Activated naive CD8-positive, alpha-beta T cell treated with anti-CD3 and anti-CD28 coated beads for 36 hours (primary cell): ENCODE data around the gene ACTL10. TPM values are rescaled to one million over a fixed set of nuclear protein-coding genes. Genes with fewer than 3 reads are reported as not detected.
"Not testable (repeated sequence)": the region's sequence is repeated elsewhere in the genome, so short reads cannot be mapped to it uniquely, and the experiment has no call there.

Experiments used
- DNase-seq: peaks from one replicate; pipeline ENCODE4 v3.0.0; 2021
- H3K27ac Mint-ChIP-seq: one replicate; pipeline ENCODE4 v1.8.0; 2022; ENCODE audit warnings: mild to moderate bottlenecking, moderate library complexity, mixed read lengths
- H3K27me3 Mint-ChIP-seq: one replicate; pipeline ENCODE4 v1.8.0; 2022; ENCODE audit warnings: mild to moderate bottlenecking, mixed read lengths
- H3K36me3 Mint-ChIP-seq: one replicate; pipeline ENCODE4 v1.8.0; 2021; ENCODE audit warnings: mild to moderate bottlenecking, mixed read lengths
- H3K4me1 Mint-ChIP-seq: one replicate; pipeline ENCODE4 v1.8.0; 2021; ENCODE audit warnings: mixed read lengths
- H3K4me3 Mint-ChIP-seq: one replicate; pipeline ENCODE4 v1.8.0; 2022; ENCODE audit warnings: mild to moderate bottlenecking, moderate library complexity, mixed read lengths
- H3K9me3 Mint-ChIP-seq: one replicate; pipeline ENCODE4 v1.8.0; 2022; ENCODE audit warnings: mixed read lengths
- total RNA-seq, 2 experiments: library from RNA; stranded (reverse); gene quantifications; one replicate each; pipeline ENCODE4 v1.2.3, GENCODE V29; 2021

ACTL10 gene
- total RNA-seq, result 1 to 10 TPM; 4.1 TPM

DNA sequence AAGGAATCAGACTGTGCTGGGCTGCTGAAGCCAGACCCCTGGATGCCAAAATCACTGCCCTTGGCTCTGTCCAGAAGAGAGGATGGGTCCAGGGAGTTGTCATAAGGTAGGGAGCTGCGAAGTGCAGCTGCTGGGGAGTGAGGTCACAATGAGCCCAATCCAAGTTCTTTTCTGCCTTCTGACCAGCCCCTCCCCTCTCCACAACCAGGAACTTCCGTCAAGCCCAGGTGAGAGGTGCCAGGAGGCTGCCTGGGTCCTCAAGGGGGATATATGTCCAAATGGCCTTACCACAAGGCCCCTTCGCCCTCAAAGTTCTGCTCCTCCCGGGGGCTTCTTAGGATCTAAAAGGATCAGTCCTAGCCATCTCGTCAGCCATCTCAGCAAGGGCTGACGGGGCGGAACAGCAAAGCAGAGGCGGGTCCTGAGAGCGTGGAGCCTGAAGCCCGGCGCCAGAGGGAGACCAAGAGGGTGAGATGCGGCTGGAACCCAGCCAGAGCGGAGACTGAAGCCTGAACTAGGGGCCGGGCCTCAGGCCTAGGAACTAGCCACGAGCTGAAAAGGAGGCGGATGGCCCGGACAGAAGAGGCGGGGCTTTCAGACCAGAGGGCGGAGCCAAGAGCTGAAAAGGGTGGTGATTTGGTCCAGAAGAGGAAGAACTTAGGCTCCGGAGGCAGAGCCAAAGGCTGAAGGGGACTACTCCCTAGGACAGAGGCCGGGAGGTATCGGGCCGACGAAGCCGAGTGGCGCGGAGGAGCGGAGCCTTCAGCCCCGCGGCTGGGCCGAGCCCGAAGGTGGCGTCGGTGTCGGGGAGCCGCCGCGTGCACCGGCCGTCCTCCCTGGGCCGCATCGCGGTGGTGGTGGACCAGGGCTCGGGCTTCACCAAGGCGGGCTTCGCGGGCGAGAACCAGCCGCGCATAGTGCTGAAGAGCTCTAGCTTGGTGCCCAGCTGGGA, at the start of gene ACTL10:
ACTL10 (plus strand) TSS at position 651 of the 952 bp plus-strand sequence. CDS start 555 bp downstream, outside the sequence.
- Mint-ChIP-seq H3K27me3 (no peaks in the 10 kb centered on the region), H3K9me3 (no peaks in the 10 kb centered on the region), H3K36me3 (peaks cover 7% of the 10 kb centered on the region), H3K27ac (peak within 1 kb of the TSS; percentile 94), H3K4me1 (peaks cover 29% of the 10 kb centered on the region), H3K4me3 (peak within 1 kb of the TSS; percentile 92)
- DNase-seq, result peak; percentile 90

DNA sequence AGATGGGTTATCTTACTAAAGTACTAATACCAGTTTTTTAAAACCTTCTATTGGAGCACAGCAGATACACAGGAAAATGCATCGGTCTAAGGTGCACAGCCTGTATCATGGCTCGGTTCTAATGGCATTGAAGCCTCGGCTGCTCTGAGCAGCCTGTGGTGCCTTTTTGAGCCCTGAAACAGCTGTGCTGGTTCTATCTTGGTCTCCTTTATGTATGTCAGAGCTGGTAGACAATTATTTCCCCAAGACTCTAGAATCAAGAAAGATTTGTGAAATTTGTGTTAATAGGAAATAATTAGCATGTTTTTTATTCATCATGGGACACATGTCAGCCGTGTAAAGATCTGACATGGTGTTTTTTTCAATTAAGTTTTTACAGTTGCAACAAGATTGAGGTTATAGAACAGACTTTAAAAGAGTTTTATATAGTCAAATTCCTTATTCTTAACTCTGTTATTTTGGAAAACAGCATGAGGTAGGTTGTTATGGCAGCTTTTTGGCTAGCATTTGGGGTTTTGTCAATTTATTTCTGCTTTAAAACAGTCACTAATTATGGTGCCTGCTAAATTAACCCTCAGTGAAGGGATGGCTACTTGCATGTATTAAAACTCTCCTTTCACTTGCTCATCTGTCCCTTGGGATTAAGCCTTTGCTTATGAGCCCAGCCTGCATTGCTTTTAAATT, 44.9 kb upstream of the ACTL10 start:
- no peaks in the 10 kb centered on the region for H3K9me3 Mint-ChIP-seq
- no peak overlapping the region for H3K4me3 Mint-ChIP-seq
- peaks cover 12% of the 10 kb centered on the region for H3K36me3 Mint-ChIP-seq
- no peak overlapping the region for H3K27ac Mint-ChIP-seq
- DNase-seq, result no peak
- H3K4me1 Mint-ChIP-seq, result peaks cover 8% of the 10 kb centered on the region
- H3K27me3 Mint-ChIP-seq, result no peaks in the 10 kb centered on the region

DNA sequence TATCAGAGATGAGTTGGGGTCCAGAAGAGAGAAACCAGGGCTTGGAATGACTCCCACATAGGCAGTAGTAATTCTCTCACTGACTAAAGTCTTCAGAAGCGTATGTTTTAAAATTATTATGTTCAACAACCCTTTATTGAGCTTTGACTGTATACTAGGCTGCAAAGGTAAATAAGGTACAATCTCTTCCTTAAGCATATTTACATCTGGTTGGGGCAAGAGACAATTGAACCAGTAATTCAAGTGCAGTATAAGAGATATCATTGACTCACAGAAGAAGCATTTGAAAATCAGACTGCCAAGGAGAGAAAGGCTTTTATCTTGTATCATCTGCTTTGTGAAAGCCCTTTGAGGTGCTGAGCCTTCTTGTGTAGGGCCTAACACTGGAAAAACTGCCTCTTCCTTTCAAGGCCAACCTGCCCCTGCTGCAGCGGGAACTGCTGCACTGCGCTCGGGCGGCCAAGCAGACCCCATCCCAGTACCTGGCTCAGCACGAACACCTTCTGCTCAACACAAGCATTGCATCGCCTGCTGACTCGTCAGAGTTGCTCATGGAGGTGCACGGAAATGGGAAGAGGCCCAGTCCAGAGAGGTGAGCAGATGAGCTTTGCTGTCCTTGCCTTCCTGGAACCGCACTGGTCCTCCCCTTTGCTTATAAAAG, 43.9 kb upstream of the ACTL10 start:
- no peaks in the 10 kb centered on the region for H3K9me3 Mint-ChIP-seq
- DNase-seq, result no peak
- no peak overlapping the region for H3K4me3 Mint-ChIP-seq
- no peak overlapping the region for H3K27ac Mint-ChIP-seq
- H3K36me3 Mint-ChIP-seq, result peaks cover 12% of the 10 kb centered on the region
- H3K4me1 Mint-ChIP-seq, result peaks cover 6% of the 10 kb centered on the region
- no peaks in the 10 kb centered on the region for H3K27me3 Mint-ChIP-seq

DNA sequence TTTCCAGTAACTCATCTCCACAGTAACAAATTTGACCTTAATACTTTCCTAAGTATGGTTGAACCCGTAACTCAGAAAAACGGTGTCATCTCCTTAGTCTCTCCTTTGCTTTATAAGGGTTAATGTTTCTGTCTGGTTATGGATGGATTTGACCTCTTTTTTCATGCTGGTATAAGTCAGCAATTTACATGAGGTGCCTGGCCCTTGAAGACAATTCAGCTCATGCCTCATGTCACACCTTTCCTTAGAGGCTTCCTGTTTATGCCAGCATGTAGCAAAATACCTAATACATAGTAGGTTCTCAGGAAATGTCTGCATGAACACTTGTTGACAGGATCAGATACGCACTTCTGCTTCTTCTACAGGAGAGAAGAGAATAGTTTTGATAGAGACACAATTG, 42.3 kb upstream of the ACTL10 start:
- Mint-ChIP-seq H3K36me3 (peaks cover 16% of the 10 kb centered on the region), H3K9me3 (no peaks in the 10 kb centered on the region), H3K4me1 (peaks cover 6% of the 10 kb centered on the region), H3K4me3 (no peak overlapping the region), H3K27me3 (no peaks in the 10 kb centered on the region), H3K27ac (no peak overlapping the region)
- DNase-seq, result no peak

DNA sequence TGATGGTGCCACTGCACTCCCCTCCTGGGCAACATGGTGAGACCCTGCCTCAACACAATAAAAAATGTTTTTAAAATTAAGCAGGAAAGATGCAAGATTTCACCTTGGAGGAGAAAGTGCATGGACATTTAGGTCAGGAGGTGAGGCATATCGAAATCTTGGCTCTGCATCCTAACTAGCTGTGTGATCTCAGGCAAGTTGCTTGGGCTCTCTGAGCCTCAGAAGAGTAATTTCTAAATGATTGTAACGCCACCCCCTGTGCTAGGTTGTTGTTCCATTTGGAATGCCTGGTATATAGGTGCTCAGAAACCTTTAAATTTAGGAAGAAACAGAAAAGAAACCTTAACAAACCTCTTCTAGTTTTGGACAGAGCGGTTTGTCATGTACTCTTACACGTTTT, 40.6 kb upstream of the ACTL10 start:
- no peak for DNase-seq
- Mint-ChIP-seq H3K4me3 (no peak overlapping the region), H3K27ac (no peak overlapping the region), H3K36me3 (peaks cover 16% of the 10 kb centered on the region), H3K4me1 (peaks cover 6% of the 10 kb centered on the region), H3K27me3 (no peaks in the 10 kb centered on the region), H3K9me3 (no peaks in the 10 kb centered on the region)

DNA sequence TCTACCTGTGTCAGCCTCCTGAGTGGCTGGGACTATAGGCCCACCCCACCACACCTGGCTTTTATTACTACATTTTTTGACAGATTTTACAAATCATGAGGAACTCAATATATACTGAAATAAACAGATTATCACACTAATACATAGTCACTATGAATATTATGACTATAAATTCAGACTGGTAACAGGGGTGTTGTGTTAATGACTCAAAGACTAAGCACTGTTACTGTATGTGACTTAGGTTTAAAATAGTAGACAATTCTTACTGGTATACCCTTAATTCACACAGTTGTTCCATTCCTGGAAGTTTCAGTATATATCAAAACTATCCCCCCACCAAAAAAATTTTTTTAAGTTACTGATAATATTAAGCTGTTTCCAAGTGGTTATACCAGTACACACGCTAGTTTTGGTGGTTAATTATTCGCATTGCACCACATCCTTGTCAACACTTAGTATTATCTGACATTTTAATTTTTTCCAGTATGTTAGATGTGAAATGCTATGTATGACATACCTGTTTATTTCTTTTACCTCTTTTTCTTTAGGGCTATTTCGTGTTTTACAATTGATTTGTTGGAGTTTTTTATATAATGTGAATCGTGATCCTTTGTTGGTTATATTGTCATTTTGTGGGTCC, 39.0 kb upstream of the ACTL10 start:
- Mint-ChIP-seq H3K36me3 (peaks cover 16% of the 10 kb centered on the region), H3K4me1 (peaks cover 4% of the 10 kb centered on the region), H3K27ac (no peak overlapping the region), H3K4me3 (no peak overlapping the region), H3K27me3 (no peaks in the 10 kb centered on the region), H3K9me3 (no peaks in the 10 kb centered on the region)
- DNase-seq, result no peak

DNA sequence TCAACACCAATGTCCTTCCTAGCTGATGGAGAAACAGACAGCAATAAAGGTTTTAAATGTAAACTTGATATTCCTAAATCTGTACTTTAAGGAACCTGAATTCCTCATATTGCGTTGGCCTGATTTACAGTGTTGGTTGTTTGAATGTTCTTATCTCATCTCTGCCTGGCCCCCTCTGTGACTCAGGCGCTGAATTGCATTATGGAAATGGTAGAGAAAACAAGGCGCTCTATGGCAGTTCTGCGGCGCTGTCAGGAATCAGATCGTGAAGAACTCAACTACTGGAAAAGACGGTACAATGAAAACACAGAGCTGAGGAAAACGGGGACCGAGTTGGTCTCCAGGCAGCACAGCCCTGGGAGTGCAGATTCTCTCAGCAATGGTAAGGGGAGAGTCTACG, 37.2 kb upstream of the ACTL10 start:
- Mint-ChIP-seq H3K4me1 (peaks cover under 1% of the 10 kb centered on the region), H3K27ac (no peak overlapping the region), H3K36me3 (peaks cover 12% of the 10 kb centered on the region), H3K27me3 (no peaks in the 10 kb centered on the region), H3K9me3 (no peaks in the 10 kb centered on the region), H3K4me3 (no peak overlapping the region)
- DNase-seq, result no peak

DNA sequence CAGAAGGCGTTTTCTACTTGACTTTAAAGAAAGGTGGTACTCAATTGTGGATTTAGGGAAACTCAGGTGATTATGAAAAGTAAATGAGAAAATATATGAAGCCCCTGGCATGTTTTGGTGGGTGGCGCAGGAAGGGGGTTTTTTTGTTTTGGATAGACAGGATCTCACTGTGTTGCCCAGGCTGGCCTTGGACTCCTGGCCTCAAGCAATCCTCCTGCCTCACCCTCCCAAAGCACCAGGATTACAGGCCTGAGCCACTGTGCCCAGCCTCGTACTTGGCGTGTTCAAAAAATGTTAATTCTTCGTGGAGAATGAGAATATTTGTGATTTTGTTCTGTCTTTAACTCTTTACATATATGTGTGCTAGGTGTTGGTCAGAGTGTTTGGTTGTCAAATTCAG, 36.8 kb upstream of the ACTL10 start:
- Mint-ChIP-seq H3K27me3 (no peaks in the 10 kb centered on the region), H3K4me1 (no peaks in the 10 kb centered on the region), H3K36me3 (peaks cover 8% of the 10 kb centered on the region), H3K9me3 (no peaks in the 10 kb centered on the region), H3K4me3 (no peak overlapping the region), H3K27ac (no peak overlapping the region)
- DNase-seq, result no peak

DNA sequence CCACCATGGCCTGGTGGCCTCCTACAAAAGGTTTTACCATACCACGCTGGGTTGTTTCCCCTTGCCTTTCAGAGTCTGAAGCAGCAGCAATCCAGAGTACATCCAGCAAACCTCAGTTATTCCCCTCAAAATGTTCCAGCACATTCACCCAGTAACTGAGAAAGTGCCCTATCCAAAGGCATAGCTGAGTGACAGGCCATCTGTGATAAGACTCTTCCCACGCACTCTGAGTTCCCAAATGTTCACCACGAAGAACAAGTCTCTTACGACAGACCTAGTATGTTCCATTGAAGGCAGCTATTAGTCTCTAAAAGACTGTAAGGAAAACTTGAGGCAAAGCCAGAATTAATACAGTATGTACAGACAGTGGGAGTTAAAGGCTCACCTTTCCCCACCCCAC, 36.2 kb upstream of the ACTL10 start:
- Mint-ChIP-seq H3K27ac (no peak overlapping the region), H3K4me1 (no peaks in the 10 kb centered on the region), H3K9me3 (no peaks in the 10 kb centered on the region), H3K36me3 (peaks cover 4% of the 10 kb centered on the region), H3K4me3 (no peak overlapping the region), H3K27me3 (no peaks in the 10 kb centered on the region)
- DNase-seq, result no peak

DNA sequence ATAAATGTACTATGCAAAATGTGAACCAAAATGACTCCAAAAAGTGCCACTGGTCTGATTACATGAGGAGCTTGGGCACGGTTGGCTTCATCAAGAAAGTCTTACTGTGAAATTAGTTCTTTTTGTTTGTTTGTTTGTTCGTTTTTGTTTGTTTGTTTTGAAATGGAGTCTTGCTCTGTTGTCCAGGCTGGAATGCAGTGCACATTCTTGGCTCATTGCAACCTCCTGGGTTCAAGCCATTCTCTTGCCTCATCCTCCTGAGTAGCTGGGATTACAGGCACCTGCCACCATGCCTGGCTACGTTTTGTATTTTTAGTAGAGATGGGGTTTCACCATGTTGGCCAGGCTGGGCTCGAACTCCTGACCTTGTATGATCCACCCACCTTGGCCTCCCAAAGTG, 34.8 kb upstream of the ACTL10 start:
- not testable (repeated sequence) for H3K27ac Mint-ChIP-seq, H3K27me3 Mint-ChIP-seq, H3K4me1 Mint-ChIP-seq, H3K4me3 Mint-ChIP-seq, H3K9me3 Mint-ChIP-seq, H3K36me3 Mint-ChIP-seq, DNase-seq

DNA sequence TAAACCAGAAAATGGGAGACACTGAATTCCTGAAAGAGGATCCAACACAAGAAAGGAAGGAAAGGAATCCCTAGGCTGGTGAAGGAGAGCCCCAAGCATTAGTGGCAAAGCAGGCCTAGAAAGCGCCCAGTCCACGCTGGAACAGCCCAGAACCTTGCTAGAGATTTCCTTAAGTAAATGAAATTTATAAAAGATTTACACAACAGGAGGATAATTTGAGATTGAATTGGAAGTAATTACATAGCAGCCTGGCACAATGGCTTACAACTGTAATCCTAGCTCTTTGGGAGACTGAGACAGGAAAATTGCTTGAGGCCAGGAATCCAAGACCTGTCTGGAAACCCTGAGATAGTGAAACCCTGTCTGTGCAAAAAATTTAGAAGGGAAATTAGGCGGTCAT, 31.4 kb upstream of the ACTL10 start:
- no peaks in the 10 kb centered on the region for H3K27me3 Mint-ChIP-seq
- H3K4me3 Mint-ChIP-seq, result no peak overlapping the region
- no peak for DNase-seq
- H3K4me1 Mint-ChIP-seq, result no peaks in the 10 kb centered on the region
- no peaks in the 10 kb centered on the region for H3K9me3 Mint-ChIP-seq
- peaks cover 3% of the 10 kb centered on the region for H3K36me3 Mint-ChIP-seq
- H3K27ac Mint-ChIP-seq, result no peak overlapping the region

DNA sequence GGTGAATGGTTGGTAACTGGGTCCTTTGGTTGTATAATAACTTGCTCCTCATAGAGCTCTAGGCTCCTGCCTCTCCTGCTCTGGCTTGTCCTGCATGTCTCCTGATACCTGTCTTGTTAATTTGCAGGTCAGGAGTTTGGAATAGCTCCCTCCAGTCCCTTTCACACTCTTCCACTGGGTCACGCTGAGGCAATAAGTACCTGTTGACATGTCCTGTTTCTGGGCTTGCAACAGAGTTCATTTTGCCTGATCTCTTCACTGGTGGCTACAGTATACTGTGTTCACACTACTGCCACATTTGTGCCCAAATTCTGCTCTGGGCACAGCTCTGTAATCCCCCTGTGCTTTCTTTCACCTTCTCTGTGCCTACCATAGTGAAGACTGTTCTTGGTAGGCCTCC, 30.0 kb upstream of the ACTL10 start:
- Mint-ChIP-seq H3K36me3 (peaks cover 3% of the 10 kb centered on the region), H3K27ac (no peak overlapping the region), H3K27me3 (no peaks in the 10 kb centered on the region)

DNA sequence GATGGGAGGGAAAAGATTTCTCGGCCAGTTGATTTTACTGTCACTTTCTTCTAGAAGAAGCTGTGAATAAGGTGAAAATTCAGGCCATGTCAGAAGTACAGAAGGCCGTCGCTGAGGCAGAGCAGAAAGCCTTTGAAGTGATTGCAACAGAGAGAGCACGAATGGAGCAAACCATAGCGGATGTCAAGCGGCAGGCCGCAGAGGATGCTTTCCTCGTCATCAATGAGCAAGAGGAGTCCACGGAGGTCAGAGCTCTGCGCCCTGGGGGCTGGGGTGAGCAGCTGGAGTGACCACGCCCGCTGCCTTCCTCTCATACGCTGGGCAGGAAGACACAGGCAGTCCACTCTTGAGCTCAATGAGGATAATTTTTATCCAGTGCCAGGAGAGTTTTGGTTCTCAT, 26.5 kb upstream of the ACTL10 start:
- H3K4me3 Mint-ChIP-seq, result no peak overlapping the region
- no peak for DNase-seq
- no peaks in the 10 kb centered on the region for H3K27me3 Mint-ChIP-seq
- H3K9me3 Mint-ChIP-seq, result no peaks in the 10 kb centered on the region
- peaks cover 3% of the 10 kb centered on the region for H3K36me3 Mint-ChIP-seq
- H3K27ac Mint-ChIP-seq, result no peak overlapping the region
- no peaks in the 10 kb centered on the region for H3K4me1 Mint-ChIP-seq

More for the DNA sequence above, 30.0 kb upstream of the ACTL10 start:
- H3K4me3 Mint-ChIP-seq, result no peak overlapping the region
- DNase-seq, result no peak
- H3K4me1 Mint-ChIP-seq, result no peaks in the 10 kb centered on the region
- H3K9me3 Mint-ChIP-seq, result no peaks in the 10 kb centered on the region

DNA sequence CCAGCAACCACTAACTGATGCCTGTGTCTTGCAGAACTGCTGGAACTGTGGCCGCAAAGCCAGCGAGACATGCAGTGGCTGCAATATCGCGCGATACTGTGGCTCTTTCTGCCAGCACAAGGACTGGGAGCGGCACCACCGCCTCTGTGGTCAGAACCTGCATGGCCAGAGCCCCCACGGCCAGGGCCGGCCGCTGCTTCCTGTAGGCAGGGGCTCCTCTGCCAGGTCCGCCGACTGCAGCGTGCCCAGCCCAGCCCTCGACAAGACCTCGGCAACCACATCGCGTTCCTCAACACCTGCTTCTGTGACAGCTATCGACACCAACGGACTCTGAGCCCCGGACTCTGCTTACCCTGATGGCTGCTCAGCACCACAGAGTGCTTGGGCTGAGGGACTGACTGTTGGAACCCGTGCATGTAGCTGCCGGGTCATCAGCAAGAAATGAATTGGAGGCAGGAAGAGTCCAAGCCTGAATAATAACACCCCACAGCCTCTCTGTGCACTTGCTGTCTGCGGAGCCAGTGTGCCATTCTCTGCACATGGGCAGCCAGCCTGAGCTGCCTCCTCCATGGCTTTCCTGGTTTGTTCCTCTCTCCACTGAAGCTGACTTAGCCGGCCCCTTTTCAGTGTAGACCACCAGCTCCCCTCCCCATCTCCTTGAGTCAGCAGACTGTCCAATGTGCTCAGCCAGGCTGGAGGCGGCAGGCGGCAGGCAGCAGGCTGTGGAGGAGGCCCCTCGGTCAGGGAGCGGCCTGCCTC, 22.3 kb upstream of the ACTL10 start:
- H3K27me3 Mint-ChIP-seq, result no peaks in the 10 kb centered on the region
- H3K4me1 Mint-ChIP-seq, result peaks cover 5% of the 10 kb centered on the region
- H3K27ac Mint-ChIP-seq, result no peak overlapping the region
- H3K9me3 Mint-ChIP-seq, result no peaks in the 10 kb centered on the region
- DNase-seq, result no peak
- H3K36me3 Mint-ChIP-seq, result no peaks in the 10 kb centered on the region
- no peak overlapping the region for H3K4me3 Mint-ChIP-seq
